NCI-H2029 treated with DMSO at 0.1 percent for 48 hours (cell line): ENCODE measurements around the gene RBM23.
A peak's percentile ranks its signal among the peaks of the same experiment; 100 is the strongest.
"Not testable (repeated sequence)": the region's sequence is repeated elsewhere in the genome, so short reads cannot be mapped to it uniquely, and the experiment has no call there.

ENCODE experiments used
- DNase-seq: peaks from one replicate; lab custom pipeline; 2025; lab: John Stamatoyannopoulos, UW

RBM23 gene

GRCh38 chr14:22915886-22916521 lies 2.9 kb downstream of the RBM23 start:
- DNase-seq, result no peak

- DNase-seq, result not testable (repeated sequence)
Measured at GRCh38 chr14:22914836-22915235, 4.1 kb downstream of the RBM23 start.

- DNase-seq, result no peak
Measured at GRCh38 chr14:22910916-22911315, 8.0 kb downstream of the RBM23 start.

- DNase-seq, result no peak
Measured at GRCh38 chr14:22908601-22909000, 10.3 kb downstream of the RBM23 start.

- DNase-seq, result no peak
Measured at GRCh38 chr14:22907429-22907828, 11.5 kb downstream of the RBM23 start.

- no peak for DNase-seq
Measured at GRCh38 chr14:22906073-22906472, 12.9 kb downstream of the RBM23 start.

- DNase-seq, result no peak
Measured at GRCh38 chr14:22905627-22906026, 13.3 kb downstream of the RBM23 start.

- DNase-seq, result no peak
Measured at GRCh38 chr14:22903742-22904087, 15.2 kb downstream of the RBM23 start.

GRCh38 chr14:22901799-22902198 lies 17.1 kb downstream of the RBM23 start:
- DNase-seq, result no peak

- peak; percentile 96 for DNase-seq
Measured at GRCh38 chr14:22900081-22900799, 18.7 kb downstream of the RBM23 start.

- no peak for DNase-seq
Measured at GRCh38 chr14:22898302-22899090, 20.5 kb downstream of the RBM23 start.

GRCh38 chr14:22897357-22897756 lies 21.6 kb downstream of the RBM23 start:
- no peak for DNase-seq

GRCh38 chr14:22896760-22897159 lies 22.2 kb downstream of the RBM23 start:
- DNase-seq, result no peak

- DNase-seq, result no peak
Measured at GRCh38 chr14:22896356-22896755, 22.6 kb downstream of the RBM23 start.

GRCh38 chr14:22895402-22895801 lies 23.5 kb downstream of the RBM23 start:
- DNase-seq, result no peak

- DNase-seq, result no peak
Measured at GRCh38 chr14:22893706-22894105, 25.2 kb downstream of the RBM23 start.

- no peak for DNase-seq
Measured at GRCh38 chr14:22892488-22892887, 26.5 kb downstream of the RBM23 start.

GRCh38 chr14:22890416-22890815 lies 28.5 kb downstream of the RBM23 start:
- no peak for DNase-seq

- no peak for DNase-seq
Measured at GRCh38 chr14:22888662-22889061, 30.3 kb downstream of the RBM23 start.

- DNase-seq, result no peak
Measured at GRCh38 chr14:22887990-22888378, 31.0 kb downstream of the RBM23 start.

- peak; percentile 100 for DNase-seq
Measured at GRCh38 chr14:22887260-22887989, 31.5 kb downstream of the RBM23 start.

GRCh38 chr14:22886500-22887259 lies 32.3 kb downstream of the RBM23 start:
- peak; percentile 97 for DNase-seq
